B cell (primary cell): ENCODE measurements around the gene APBA2.

Source experiments
- CTCF ChIP-seq: fragments of 200-600 bp; IDR thresholded peaks from one replicate; pipeline ENCODE4 v1.8.0; 2022; ENCODE audit warnings: antibody characterized with exemption, mild to moderate bottlenecking
- EZH2 ChIP-seq: IDR thresholded peaks from 2 replicates; pipeline ENCODE4 v1.6.1; 2012; ENCODE audit warnings: borderline replicate concordance, low read depth, mild to moderate bottlenecking, moderate library complexity, low read length; ENCODE audit not compliant: insufficient read depth, poor library complexity, severe bottlenecking

DNA sequence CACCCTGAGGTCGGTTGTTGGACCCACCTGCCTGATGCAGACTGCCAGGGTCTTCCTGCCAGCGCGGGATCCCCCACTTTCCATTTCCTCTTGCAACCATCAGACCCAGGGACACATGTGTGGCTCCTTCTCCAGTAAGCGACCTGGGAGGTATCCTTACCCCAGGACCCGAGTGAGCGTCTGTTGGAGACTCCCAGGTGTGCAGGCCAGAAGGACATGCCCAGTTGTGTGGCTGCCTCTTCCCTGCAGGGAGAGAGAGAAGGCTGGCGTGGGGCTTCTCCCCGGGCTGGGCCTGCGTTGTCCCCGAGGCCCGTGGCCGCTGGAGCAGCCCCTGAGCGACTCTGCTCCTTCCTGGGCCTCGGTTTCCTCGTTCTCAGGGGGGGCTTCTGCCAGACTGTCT lies 56.8 kb downstream of the APBA2 start:
- TF ChIP-seq CTCF (no peak), EZH2 (no peak)
